ENCODE data around the gene SERPINA5.
"Not testable (repeated sequence)": the region's sequence is repeated elsewhere in the genome, so short reads cannot be mapped to it uniquely, and the experiment has no call there.

SERPINA5 gene

GRCh38 chr14:94623856-94624499 lies 42.8 kb downstream of the SERPINA5 start:
- DNase-seq (ENCODE audit: low read depth), result no peak

- no peak for DNase-seq (ENCODE audit: low read depth)
Measured at GRCh38 chr14:94624537-94625352, 43.5 kb downstream of the SERPINA5 start.

DNA sequence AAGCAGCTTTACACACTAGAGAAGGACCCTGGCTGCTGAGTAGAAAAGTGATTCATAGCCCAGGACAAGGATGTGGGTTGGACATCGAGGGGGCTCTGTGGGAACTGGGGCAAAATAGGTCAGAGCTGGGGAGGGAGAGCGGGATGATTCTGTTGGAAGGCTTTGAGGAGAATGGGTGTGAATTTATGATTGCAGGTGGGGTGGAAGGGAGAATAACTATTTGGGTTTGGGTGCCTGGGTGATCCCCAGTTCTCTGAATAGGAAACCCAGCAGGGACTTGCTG lies 44.1 kb downstream of the SERPINA5 start:
- DNase-seq (ENCODE audit: low read depth), result no peak

DNA sequence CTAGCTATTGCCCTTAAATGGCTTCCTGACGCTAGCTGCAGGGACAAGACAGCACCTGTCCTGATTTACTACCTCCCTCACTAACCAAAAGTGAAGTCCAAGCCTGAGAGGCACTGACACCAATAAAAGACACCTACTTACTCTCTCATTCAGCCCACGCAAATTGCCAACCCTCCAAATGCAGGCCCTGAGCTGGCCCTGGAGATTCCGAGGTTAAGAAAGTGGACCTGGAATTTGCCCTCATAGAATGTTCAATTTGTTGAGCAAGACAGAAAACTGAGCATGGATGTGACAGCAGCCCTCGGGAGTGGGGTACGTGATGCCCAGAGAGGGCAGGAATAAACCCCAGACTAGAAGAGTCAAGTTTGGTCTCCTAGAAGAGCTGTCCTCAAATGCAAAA lies 47.4 kb downstream of the SERPINA5 start:
- no peak for DNase-seq (ENCODE audit: low read depth)

DNA sequence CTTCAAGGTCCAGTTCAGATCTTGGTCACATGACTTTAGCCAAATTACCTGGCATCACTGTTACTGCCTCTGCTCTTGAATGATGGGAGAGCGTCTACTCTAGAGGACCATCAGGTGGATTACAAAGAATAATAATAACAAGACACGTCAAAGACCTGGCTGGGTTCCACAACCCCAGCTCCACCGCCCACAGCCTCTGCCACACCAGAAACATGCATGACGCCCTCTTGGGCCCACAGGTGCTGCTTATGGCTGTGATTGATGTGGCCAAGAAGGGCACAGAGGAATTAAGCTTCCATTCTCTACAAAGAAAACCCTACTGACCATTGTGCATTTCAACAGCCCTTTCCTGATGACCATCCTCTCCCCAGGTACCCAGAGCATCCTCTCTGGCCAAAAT lies 49.2 kb downstream of the SERPINA5 start:
- no peak for DNase-seq (ENCODE audit: low read depth)

- DNase-seq (ENCODE audit: low read depth), result no peak
Measured at GRCh38 chr14:94631050-94631449, 49.8 kb downstream of the SERPINA5 start.

DNA sequence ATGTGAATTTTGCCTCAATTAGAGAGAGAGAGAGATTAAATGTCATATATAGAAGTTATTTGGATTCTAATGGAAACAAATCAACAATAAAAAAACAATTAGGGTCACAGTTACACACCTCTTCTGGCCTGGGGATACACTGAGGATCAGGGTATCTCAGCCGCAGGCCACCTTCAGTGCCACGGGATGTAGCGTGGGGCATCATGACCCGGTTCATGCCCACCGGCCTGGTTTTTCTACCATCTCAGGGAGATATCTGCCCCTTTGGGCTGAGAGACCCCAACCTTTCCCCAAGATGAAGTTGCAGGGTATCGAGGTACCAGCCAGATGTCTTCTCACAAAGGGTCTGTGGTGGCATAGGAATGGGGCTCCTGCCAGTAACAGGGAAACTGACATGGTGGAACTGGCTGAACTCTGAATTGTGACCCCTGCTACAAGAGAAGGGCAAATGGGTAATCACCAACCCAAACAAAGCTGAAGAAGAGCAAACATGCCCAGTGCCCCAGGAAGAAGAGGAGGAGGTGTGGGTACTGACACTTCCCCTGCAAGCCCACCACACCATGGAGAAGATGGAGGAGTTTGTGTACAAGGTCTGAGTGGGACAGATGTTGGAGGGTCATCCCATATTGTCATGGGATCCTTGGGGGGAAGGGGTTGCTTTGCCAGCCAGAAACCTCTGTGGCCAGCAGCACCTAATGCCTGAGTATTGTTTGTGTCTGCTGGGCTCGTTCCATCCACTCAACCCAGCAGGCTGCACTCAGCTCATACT lies 50.5 kb downstream of the SERPINA5 start:
- DNase-seq (ENCODE audit: low read depth), result no peak

- no peak for DNase-seq (ENCODE audit: low read depth)
Measured at GRCh38 chr14:94632305-94632590, 51.0 kb downstream of the SERPINA5 start.

- DNase-seq (ENCODE audit: low read depth), result no peak
Measured at GRCh38 chr14:94633121-94633520, 51.9 kb downstream of the SERPINA5 start.

- DNase-seq (ENCODE audit: low read depth), result no peak
Measured at GRCh38 chr14:94635154-94635553, 53.9 kb downstream of the SERPINA5 start.

- no peak for DNase-seq (ENCODE audit: low read depth)
Measured at GRCh38 chr14:94636744-94637412, 55.7 kb downstream of the SERPINA5 start.

DNA sequence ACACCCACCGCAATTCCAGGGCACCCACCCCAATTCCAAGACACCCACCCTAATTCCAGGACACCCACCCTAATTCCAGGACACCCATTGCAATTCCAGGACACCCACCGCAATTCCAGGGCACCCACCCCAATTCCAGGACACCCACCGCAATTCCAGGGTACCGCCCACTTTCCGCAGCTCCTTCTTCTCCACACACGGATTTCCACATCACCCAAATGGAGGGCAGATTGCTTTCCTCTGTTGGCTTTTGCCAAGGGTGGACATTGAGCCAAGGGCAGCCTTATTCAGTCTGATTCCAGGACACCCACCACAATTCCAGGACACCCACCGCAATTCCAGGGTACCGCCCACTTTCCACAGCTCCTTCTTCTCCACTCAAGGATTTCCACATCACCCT lies 56.6 kb downstream of the SERPINA5 start:
- not testable (repeated sequence) for DNase-seq (ENCODE audit: low read depth)

GRCh38 chr14:94638339-94638738 lies 57.1 kb downstream of the SERPINA5 start:
- DNase-seq (ENCODE audit: low read depth), result no peak

GRCh38 chr14:94638961-94639817 lies 58.0 kb downstream of the SERPINA5 start:
- DNase-seq (ENCODE audit: low read depth), result no peak

DNA sequence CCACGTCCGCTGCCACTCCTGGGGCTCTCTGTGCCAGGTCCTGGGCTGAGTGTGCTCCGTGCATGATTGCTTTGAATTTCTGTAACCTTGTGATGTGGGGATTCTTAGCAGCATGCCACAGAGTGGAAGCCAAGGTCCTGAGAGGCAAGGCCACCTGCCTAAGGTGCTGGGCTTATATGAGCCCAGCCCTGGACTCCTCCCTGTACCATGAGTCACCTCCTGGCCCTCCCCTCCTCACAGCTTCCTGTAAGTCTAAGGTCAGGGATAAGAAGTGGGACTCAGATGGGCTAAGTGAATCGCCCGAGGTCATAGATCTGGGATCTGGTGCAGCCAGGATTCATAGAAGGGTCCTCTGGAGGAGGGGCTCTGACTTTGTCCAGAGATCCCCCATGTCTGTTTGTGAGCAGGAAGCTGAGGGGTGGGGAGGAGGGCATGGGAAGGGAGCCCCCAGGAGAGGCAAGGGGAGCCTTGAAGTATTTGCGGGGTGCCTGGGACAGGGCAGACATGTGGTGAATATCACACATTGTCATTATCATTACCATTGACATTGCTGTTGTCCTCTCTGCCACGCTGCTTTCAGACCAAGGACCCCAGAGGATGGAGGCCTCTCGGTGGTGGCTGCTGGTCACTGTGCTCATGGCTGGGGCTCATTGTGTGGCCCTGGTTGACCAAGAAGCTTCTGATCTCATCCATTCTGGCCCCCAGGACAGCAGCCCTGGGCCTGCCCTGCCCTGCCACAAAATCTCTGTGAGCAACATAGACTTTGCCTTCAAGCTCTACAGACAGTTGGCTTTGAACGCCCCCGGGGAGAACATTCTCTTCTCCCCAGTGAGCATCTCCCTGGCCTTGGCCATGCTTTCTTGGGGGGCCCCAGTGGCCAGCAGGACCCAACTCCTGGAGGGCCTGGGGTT lies 59.8 kb downstream of the SERPINA5 start:
- no peak for DNase-seq (ENCODE audit: low read depth)

DNA sequence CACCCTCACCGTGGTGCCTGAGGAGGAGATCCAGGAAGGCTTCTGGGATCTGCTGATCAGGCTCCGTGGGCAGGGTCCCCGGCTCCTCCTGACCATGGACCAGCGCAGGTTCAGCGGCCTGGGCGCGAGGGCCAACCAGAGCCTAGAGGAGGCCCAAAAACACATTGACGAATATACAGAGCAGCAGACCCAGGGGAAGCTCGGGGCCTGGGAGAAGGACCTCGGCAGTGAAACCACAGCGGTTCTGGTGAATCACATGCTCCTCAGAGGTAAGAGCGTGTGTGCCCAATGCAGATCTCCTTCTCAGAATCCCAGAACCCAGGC lies 60.4 kb downstream of the SERPINA5 start:
- DNase-seq (ENCODE audit: low read depth), result no peak

All from stimulated activated CD8-positive, alpha-beta memory T cell treated with anti-CD3 and anti-CD28 coated beads, Interleukin-7, amount 100 ng/mL, for 24 hours (primary cell).